AG04449 (cell line): ENCODE data around the gene TLL2.

ENCODE experiments used
- CTCF ChIA-PET: fragments of 350-600 bp; formaldehyde crosslinking; extraction: SDS; loops from one replicate; lab custom pipeline; 2021; ENCODE audit warnings: antibody characterized with exemption; lab: Yijun Ruan, JAX
- POLR2A ChIA-PET: fragments of 400-600, 350-600 bp; formaldehyde crosslinking; extraction: SDS; loops from one replicate; lab custom pipeline; 2020; ENCODE audit warnings: antibody characterized with exemption, inconsistent platforms; lab: Yijun Ruan, JAX
- DNase-seq: peaks from one replicate; pipeline ENCODE4 v3.0.0-alpha.2; 2010; ENCODE audit warnings: low read depth, low spot score
- H3K4me3 ChIP-seq: 2 replicates; pipeline ENCODE4 v1.5.1; 2011; ENCODE audit warnings: low read depth, mild to moderate bottlenecking, control low read depth, low read length
- TF ChIP-seq, protein P1 (sequence below): IDR thresholded peaks from one replicate; pipeline ENCODE4 v1.5.1; 2011; ENCODE audit warnings: mild to moderate bottlenecking, moderate library complexity, low read length, control low read depth, inconsistent platforms; ENCODE audit not compliant: insufficient read depth; ENCODE audit errors: missing control alignments

TLL2 gene

DNA sequence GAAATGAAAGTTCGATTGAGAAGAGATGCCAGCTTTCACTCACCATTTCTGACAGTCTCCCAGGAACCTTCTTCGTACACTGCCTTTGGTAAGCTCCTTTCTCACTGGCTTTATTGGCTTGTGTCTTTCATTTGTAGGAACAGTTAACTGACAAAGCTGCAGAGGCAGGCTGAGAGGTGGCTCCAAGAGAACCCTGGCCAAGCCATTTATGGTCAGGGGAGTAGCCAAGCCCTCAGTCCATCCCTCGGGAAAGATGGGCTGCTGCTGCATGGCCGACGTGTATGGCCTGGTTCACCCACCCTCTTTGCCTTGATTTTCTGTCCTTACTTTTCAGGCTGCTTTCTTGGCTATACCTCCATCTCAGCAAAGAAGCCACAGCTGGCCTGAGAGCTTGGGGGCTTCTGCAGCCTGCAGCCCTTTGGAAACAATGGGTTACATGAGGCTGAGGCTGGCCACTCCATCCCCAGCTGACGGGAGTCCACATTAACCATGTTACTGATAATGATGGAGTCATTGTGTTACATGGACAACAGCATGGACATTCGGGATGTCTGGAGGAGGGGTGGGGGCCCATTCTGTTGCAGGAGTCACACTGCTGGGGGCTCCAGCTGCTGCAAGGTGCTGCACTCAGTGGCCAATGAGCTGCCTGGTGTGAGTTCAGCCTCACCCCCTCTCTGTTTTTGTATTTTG is 154.7 kb downstream of the TLL2 start, which contains the start of gene OPALIN:
OPALIN (minus strand) TSS at position 152 of the 690 bp plus-strand sequence; CDS start at position 46, 106 bp downstream.
- ChIA-PET CTCF (interaction anchor here (0.7 to 3.6 kb wide), 3 partner anchors 12 to 24 kb away, joined by 3 to 16 read pairs (median 13); no protein-coding TSS in a partner anchor), POLR2A (no interaction called here)
- DNase-seq: no peak
- TF ChIP-seq, protein P1, sequence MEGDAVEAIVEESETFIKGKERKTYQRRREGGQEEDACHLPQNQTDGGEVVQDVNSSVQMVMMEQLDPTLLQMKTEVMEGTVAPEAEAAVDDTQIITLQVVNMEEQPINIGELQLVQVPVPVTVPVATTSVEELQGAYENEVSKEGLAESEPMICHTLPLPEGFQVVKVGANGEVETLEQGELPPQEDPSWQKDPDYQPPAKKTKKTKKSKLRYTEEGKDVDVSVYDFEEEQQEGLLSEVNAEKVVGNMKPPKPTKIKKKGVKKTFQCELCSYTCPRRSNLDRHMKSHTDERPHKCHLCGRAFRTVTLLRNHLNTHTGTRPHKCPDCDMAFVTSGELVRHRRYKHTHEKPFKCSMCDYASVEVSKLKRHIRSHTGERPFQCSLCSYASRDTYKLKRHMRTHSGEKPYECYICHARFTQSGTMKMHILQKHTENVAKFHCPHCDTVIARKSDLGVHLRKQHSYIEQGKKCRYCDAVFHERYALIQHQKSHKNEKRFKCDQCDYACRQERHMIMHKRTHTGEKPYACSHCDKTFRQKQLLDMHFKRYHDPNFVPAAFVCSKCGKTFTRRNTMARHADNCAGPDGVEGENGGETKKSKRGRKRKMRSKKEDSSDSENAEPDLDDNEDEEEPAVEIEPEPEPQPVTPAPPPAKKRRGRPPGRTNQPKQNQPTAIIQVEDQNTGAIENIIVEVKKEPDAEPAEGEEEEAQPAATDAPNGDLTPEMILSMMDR: no peak
- no peak within 1 kb of the TSS for H3K4me3 ChIP-seq

GRCh38 chr10:96357038-96357620 is 156.6 kb downstream of the TLL2 start:
- no peak overlapping the region for H3K4me3 ChIP-seq
- ChIA-PET POLR2A (no interaction called here), CTCF (interaction anchor here (1.3 to 3.6 kb wide), 2 partner anchors 18 to 19 kb away, joined by 4 to 16 read pairs; no protein-coding TSS in a partner anchor)
- TF ChIP-seq, protein P1: no peak
- DNase-seq: no peak

DNA sequence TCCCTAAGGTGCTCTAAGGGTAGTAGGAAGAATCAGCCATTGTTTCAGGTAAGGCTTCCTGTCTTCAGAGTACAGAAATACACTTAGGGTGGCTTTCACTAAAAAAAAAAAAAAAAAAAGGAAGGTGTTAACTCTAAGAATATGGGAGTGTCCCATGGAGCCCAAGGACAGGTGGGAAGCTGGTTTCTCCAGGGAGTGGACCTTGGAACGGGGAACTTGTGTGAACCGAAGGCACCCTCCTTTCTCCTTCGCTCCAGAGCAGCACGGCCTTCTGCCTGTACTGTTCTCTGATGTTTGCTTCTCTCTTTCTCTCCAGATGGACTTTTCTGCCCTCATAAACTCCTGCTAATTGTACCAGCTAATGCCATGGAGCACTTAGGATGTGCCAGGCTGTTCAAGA is 161.1 kb downstream of the TLL2 start:
- CTCF ChIA-PET: interaction anchor here (0.7 to 2.3 kb wide), 2 partner anchors 13 to 18 kb away, joined by 5 to 8 read pairs; no protein-coding TSS in a partner anchor
- TF ChIP-seq, protein P1: no peak
- no peak overlapping the region for H3K4me3 ChIP-seq
- POLR2A ChIA-PET: no interaction called here
- DNase-seq: no peak

DNA sequence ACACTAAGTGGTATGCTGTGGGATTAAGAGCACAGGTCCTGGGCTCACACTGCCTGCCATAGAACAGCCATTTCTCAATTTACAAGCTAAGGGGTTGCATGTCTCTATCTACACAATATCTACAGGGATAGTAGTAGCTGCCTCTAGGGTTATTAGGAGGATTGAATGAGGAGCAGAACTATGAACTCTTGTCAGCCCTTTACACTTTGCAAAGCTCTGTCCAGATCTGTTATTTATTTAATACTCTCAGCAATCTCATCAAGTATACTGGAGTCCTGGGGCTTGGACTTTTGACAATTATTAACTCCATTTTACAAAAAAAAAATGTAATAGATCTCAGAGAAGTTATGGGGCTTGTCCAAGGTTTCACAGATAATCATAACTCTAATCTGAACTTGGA is 161.7 kb downstream of the TLL2 start:
- DNase-seq: no peak
- TF ChIP-seq, protein P1: no peak
- ChIA-PET CTCF (interaction anchor here (0.7 to 2.3 kb wide), 2 partner anchors 12 to 18 kb away, joined by 5 to 8 read pairs; no protein-coding TSS in a partner anchor), POLR2A (no interaction called here)
- no peak overlapping the region for H3K4me3 ChIP-seq

DNA sequence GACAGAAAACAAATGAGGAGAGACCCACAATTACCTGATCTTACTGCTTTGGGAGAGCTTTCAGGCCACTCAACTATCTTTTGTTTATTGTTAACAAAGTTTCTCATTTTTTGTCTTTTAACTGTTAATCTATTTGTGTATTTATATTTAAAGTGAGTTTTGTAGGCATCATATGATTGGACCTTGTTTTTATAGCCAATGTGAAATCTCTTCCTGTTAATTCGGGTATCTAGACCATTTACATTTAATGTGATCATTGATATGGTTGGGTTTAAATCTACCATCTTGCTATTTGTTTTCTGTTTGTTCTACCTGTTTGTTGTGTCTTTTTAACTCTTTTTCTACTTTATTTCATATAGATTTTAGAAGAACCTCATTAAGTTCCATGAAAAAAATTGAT is 167.4 kb downstream of the TLL2 start:
- H3K4me3 ChIP-seq: no peak overlapping the region
- DNase-seq: no peak
- TF ChIP-seq, protein P1: no peak
- ChIA-PET CTCF (interaction anchor here (3.3 kb wide), 1 partner anchor 11 kb away, joined by 14 read pairs; no protein-coding TSS in a partner anchor), POLR2A (no interaction called here)

DNA sequence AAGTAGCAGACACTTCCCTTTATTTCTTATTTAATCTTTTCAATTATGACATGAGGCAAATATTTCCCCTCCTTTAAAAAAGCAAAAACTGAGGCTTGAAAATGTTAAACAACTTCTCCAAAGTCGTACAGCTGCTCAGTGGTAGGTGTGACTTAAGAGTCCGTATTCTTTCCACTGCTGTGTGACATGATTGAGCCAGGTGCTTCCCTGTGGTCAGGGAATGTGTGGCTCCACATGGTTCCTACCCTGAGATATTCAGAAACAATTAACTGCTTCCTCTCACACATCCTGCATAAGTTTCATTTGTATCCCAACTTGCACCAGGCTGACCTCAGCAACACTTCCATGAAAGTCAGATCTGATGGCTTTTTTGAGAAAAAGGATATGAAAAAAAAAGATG is 168.5 kb downstream of the TLL2 start:
- TF ChIP-seq, protein P1: no peak
- no peak for DNase-seq
- H3K4me3 ChIP-seq: no peak overlapping the region
- POLR2A ChIA-PET: no interaction called here
- CTCF ChIA-PET: interaction anchor here (3.3 kb wide), 1 partner anchor 10 kb away, joined by 14 read pairs; no protein-coding TSS in a partner anchor
